ENCODE data around the gene ANKRD39.
"Not testable (repeated sequence)": the region's sequence is repeated elsewhere in the genome, so short reads cannot be mapped to it uniquely, and the experiment has no call there.

Gene ANKRD39

DNA sequence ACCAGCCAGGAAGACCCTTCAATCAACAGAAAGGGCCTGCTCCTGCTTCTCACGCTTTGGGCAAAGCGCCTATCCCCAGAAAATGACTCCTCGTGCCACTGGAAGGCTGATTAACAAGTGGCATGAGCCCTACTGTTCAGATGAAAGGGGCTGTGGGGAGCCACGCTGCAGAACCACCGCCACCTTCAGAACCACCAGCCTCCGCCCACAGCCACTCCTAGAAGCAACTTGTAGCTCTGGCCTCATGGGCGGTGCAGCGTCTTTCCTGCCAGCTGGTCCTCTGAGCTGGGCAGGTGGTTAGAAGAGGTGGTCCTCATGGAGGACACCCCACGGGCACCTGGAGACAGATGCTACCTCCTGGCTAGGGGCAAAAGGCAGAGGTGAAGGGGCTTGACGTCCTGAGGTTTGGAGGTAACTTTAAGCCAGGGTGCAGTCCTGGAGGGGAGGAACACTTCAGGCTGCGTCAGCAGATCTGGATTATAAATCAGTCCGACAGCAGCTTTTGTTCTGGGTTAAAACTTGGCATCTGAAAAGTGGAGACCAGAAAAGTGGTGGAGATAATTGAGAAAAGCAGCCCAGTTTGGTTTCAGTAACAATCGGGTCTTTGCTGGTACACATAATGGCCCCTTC lies 12.9 kb upstream of the ANKRD39 start:
- DNase-seq, result peak; percentile 77

DNA sequence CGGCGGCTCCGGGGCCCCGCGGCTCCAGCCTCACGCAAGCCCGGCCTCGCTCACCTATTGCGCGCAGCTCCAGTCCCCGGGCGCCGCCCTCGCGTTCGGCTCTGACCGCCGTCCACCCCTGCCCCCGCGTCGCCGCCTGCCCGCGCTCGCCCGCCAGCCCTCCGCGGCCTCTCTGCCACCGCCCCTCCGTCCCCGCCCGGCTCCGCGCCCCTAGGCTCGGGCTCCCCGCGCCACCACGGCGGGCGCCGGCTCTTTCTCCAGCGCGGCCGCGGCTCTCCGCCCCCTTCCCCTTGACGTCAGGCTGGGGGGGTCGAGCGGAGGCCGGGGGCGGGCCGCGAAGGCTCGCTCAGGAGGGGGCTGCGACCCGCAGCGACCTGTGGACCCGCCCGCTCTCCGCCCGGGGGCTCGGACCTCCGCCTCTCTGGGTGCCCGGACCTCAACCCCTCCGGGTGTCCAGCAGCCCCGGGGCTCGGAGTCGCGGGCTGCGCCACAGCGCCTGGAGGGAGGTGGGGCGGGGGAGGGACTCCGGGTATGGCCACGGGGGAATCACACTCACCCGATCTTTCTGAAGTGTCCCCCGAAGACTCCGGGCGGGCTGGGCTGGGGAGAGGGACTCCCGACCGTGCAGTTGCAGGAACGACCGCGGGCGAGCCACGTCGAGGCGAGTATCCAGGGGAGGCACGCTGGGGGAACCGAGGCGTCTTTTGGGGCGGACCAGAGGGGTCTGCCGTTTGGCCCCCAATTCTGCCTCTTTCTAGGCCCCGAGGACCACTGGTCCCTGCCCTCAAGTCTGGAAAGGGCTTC lies 12.2 kb upstream of the ANKRD39 start, which contains the start of gene SEMA4C:
Gene SEMA4C, minus strand, starts transcription at position 259 of the 804 bp plus-strand sequence. CDS start 2,194 bp downstream, outside the sequence.
- peak; percentile 74 for DNase-seq

DNA sequence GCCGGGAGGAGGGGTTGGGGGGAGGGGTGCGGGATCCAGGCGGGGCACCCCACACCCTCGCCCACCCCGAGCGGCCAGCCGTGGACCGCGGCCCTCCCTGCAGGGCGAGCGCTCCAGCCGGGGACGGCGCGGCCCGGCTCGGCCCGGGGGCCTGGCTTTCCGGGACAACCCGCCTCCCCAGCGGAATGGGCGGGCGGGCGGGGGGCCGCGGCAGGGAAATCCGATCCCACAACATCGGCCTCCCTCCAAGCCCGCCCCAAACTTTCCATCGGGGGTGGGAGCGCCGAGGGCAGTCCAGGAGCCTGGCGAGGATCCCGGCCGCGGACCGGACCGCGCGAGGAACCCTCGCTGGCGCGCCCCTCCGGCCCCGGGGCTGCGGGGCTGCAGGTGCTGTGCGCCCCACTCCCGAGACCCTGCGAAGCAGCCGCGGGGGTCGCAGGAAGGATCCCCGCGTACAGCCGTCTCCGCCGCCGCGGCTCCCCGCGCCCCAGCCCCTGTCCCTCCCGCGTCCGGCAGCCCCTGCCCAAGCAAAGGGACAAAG lies 11.5 kb upstream of the ANKRD39 start:
- no peak for DNase-seq

DNA sequence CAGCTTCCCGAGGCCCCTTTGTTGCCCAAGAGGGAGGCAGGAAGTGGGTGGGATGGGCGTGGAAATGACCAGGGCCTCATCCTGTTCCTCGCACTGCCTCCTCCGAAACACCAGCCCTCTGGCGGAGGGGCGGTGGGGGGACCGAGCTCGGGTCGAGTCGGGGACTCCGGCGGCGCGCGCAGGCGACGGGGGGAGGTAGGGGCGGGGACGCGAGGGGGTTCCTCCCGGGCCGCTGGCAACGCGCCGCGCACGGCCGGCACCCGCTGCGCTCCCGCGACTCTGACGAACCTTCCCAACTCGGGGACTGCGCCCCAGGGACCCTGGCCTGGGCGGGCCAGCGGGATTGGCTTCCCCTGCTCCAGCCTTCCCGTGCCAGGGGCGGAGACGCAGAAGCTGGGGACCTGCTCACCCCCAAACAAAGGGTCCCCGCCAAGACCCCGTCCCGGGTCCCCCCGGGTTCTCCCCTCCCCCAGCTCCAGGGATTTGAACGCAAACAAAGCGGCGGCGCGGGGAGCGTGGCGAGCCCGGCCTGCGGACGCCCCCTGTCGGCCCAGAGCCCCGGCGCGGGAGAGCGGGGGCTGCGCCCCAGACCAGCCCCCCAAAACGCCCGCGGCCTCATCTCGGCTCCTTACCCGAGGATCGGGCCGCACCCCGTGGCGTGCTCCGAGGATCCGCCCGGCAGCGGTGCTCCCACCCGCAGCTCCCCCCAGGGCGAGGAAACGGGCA lies 10.9 kb upstream of the ANKRD39 start:
- peak; percentile 70 for DNase-seq

DNA sequence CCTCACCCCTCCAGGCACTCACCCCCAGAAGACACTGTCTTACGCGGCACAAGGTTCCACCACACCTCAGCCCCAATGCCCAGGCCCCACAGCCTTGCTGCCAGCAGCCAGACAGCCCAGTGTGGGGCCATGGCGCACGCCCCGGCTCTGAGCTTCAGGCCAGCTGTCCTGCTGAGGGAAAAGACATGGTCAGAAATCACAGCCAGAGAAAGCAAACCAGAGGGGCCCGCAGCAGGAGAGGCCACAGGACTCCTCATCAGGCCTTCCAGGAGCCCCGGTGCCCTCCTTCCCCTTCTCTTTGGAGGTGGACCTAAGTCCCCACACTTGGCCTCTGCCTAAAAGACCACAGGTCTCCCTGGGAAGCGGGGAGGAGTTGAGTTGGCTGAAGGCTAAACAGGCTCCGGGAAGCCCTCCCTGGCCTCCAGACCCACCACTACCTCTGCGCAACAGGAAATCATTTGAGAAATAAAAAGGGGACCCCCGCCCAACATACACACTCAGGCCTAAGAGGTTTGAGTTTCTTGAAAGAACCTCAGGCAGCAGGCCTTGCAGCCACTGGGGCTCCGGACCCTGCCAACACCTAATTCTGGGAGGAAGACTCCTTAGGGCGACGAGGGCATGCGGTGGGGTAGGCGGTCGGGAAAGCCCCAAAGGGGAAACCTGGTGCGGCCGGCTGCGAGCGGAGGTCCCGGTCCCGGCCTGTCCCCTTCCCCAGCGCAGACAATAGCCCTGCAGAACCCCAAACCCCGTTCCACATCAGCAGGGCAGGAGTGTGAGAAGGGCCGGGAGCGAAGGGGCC lies 10.1 kb upstream of the ANKRD39 start:
- peak; percentile 16 for DNase-seq

DNA sequence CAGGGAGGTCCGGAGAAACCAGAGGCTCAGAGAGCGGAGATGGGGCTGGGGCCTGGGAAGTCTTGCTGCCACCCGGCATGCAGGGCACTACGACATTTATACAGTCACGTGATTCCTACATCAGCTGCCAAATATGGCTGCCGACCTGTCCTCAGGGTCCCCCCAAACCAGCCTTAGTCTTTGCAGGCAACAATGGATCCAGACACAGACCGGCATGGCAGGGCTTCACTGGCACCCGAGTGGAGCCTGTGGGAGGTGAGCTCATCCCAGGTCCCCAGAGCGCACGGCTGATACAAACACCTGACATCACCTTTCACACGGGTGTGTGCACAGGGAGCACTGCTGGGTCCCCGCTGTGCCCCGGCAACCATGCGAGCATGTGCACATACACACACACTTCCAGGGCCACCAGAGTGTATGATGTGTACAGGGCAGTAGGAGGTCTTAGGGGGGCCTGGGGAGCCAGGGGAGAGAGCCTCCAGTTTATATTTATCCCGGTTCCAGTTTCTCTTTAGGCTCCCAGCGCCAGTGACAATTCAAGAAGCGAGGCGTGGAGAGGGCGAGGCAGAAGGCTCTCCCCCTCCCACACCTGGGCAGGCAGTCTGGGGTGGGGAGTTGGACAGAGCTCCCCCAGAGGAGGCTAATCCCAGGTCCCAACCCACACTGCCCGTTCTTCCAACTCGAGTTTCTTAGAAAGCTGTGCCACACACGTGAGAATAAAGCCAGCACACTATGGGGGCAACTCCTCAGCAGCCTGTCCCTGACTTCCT lies 9.4 kb upstream of the ANKRD39 start:
- DNase-seq, result peak; percentile 5

DNA sequence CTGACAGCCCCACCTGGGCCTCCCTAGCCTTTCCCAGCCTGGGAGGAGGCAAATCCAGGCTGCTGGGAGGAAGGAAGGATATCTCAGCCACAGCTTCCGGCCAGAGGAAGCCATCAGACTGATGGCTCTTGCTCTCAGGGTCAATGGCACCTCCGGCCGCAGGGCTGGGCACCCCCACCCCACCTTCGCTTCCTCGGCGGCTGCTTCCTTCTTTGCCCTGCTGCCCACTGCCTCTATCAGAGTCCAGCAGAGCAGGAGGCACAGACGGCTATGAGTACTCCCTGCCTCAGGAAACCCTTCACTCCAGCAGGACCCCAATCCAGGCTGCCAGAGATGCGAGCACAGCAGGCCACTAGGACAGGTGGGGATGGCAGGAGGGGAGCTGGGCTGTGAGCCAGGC lies 8.8 kb upstream of the ANKRD39 start:
- DNase-seq, result no peak

DNA sequence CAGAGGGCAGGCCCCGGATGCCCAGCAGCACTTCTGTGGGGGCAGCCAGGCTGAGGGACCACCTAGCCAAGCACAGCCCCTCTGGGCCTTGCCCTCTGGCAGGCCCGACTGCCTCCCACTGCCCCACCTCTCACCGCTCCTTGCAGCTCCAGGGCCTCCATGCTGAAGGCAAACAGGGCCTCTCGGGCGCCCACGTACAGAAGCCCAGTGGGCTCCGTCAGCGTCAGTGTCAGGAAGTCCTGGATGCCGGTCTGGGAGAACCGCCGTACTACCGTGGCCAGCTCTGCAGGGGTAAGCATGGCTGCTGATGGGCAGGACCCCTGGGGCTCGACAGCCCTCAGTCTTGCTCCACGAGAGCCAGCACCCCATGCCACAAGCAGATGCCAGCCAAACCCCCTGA lies 8.3 kb upstream of the ANKRD39 start:
- DNase-seq, result no peak

DNA sequence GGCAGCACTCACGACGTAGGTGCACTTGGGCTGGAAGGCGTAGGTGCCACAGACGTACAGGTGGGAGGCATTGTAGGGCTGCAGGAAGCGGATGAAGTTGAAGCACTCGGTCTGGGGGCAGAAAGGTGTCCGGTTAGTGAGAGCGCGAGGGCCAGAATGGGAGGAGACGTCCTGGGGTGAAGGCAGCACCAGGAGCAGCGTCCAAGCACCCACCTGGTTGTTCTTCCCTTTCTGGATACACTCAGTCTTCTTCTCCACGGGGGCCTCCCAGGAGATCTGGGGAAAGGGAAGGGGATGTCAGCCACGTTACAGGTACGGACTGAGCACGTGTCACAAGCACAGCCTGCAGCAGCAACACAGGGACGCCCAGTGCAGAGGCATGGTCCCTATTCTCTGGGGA lies 7.8 kb upstream of the ANKRD39 start:
- no peak for DNase-seq

DNA sequence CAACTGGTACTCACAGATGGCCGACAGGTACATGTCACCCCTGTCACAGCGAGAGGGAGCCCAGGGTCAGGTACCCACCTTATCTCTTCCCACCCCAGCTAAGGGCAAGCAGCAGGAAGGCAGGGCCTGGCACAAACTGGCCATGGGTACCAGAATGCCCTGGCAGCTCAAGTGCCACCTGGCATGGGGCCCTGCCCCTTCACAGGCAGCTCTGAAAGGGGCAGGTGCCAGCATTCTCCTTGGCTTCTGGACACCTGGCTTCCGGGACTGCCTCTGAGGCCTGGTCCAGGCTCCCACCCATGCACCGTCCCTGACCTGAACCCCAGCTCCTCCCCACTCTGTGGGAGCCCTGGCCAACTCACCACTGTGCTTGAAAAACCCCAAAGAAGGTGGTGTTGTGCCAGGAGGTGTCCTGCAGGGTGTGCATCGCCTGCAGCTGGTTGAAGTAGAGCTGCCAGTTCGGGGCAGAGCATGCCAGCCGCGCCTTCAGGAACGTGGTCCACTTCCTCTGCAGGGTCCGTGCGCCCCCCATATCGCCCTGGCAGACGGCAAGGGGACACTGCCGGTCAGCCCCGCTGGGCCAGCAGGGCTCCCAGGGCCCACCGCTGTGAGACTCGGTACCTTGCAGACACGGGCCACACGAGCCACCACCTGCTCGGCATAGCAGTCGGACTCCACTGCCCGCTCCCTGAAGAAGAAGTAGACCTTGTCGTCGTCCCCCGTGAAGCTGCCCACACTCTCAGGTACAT lies 6.7 kb upstream of the ANKRD39 start:
- no peak for DNase-seq

DNA sequence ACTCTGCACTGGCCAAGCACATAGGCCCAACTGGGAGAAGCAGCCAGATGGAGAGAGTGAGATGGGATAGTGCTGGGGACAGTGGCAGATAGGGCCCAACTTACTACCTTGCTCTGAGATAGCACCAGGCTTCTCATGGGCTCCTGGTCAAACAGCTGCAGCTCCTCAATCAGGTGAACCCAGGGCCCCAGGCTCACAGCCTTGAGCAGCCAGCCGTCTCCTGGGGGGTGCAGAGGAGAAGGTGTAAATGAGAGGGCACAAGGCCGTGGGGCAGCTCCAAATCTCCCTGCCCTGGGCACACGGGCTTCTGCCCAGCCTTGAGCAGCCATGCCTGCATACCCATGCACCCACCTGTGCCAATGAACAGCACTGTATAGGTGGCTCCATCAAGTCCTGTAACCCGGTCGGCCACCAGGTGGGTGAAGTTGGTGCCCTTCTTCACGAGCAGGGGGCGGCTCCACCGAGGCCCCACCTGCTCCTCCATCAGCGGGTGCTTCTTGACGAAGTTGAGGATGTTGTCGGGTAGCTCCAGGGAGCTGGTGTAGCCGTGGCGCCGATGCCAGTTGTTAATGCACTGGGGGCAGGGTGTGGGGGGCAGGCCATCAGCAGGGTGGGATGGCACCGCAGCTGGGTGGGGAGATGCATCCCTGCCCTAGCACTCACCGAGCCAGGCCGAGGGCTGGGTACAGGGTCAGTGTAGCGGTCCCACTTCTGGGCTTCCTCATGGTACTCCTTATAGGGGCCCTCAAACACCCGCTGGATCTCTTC lies 5.9 kb upstream of the ANKRD39 start:
- no peak for DNase-seq

DNA sequence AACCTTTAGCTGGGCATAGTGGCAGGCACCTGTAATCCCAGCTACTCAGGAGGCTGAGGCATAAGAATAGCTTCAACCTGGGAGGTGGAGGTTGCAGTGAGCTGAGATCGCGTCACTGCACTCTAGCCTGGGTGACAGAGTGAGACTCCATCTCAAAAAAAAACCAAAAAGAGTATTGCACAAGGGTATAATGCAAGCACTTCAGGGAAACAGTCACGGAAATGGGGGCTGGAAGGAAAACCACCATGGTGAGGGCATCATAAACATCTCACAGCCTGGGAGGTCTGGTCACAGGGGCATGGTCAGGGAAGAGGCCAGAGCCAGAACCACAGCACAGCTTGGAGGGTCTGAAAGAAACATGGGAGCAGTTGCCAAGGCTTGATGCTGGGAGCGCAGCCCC lies 5.2 kb upstream of the ANKRD39 start:
- DNase-seq, result not testable (repeated sequence)

DNA sequence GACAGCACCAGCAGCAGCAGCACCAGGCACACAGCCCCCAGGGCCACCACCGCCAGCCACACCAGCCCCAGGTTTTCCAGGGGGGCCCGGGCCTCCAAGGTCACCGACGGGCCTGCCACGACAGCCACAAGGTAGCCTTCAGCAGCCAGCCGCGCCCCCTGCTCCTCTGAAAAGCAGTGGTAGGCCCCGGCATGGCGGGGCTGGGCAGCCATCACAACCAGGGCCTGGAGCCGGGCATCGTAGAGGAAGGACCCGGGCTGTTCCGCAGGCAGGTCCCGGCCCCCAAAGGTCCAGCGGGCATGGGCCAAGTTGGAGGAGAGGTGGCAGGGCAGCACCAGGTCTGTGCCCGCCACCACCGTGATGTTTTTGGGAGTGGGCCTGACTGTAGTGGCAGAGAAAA lies 3.3 kb upstream of the ANKRD39 start:
- DNase-seq, result no peak

DNA sequence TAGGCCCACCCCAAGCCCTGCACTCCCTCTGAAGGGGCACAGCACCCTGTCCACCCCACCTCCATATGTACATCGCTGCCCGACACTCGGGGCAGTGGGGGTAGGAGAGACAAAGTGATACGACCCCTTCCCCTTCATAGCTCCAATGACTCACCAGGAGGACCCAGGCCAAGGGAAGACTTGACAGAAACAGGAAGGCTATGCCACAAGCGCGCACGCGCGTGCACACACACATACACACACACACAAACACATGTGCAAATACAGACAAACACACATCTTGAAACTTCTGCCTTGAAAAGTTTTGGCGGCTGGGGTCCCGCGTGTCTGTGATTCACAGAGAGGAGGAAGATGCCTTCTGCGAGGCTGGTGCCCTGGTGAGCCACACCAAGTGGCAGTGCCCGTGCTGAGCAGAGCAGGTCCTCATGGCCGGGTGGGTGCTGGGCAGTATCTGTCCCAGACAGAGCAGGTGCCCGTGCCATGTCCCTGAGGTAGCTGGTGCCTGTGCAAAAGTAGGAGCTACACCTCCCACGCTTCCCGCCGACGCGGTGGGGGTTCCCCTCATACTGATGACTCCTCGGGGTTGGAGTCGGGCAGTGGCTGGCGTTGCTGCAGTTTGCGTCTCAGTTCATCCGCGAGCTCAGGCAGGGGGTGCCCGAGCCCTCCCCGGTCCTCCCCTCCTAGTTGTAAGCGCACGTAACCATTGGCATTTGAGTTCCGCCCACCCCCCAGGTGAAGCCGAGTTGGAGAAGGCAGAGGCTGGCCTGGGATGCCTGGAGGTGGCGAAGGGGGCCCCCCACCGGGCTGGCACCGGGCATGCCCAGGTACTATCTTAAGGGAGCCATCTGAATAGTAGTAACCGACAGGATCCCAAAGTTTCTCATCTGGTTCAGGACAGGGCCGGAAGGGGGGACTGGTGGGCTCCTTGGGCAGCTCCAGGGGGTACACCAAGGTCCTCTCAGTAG lies 2.5 kb upstream of the ANKRD39 start:
- DNase-seq, result peak; percentile 56

DNA sequence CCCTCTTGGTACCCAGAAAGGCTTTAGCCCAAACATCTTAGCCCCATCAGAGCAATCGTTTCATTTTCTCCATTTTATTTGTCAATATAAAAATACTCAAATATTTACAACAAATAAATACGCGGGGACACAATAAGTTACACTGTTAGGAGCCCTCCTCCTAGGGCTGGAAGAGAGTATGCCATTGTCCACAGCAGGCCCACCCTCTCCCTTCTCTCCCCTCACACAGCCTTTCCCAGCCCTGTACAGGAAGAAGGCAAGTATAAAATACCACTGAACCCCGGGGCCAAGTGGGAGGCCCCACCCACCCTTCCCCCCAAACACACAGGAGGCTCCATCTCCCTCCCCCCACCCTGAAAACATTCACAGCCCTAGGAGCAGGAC lies 1.9 kb upstream of the ANKRD39 start:
- no peak for DNase-seq

DNA sequence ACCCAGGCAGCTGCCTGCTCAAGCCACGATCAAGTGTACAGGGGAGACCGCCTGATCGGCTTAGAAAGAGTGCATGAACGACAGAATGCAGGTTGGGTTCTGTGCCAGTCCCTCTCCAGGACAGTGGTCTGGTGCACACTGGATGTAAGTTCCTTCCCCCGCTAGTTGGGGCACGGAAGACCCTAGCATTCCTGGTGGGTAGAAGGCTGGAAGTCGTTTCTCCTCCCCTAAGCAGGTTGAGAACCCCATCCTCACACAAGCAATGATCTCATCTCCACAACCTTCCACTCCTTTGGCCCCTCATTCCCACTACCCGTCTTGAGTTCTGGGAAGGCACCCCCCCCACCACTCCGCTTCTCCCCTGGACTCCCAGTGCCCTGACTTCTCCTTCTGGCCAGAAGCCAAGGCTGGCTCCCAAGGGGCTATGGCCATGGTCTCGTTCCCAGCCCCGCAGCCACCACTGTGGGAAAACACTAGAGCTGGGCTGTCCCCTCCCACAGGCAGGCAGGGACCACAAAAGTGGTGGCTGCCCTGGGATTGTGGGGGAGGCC lies 1.4 kb upstream of the ANKRD39 start:
- DNase-seq, result no peak

DNA sequence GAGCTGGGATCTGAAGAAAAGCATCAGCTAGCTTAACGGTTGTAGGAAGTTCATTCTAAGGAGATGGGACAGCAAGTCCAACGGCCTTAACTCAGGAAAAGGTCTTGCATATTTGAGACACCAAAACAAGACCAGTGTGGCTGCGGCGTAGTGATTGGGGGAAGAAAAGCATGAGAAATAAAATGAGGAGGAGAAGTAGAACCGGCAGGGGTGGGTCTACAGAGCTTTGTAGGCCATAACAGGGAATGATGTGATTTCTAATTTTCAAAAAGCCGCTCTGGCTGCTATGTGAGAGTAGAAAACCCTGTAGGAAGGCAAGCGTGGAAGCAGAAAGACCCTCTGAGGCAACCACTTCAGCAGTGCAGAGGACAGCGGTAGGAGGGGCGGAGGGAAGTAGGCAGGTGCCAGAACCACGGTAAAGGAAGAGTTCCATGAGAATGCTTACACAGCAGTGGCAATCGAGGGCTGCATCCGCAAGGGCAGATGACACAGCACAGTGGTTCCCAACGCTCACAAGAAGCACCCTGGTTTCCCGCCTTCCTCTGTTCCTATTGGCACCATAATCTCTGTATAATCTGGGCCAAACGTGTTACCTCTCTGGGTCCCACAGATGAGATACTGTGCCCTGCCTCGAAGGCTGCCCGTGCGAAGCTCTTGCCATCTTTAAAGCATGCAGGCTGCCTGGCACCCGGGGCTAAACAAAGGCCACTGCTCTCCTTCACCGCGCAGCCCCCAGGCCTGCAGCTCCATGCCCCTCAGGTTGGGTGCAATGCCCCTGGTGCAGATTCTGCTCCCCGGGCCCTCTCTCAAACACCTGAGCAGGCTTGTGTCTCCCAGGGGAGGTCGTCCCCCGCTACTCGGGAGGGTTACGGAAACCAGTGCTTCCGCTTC lies 795 bp downstream of the ANKRD39 start:
- peak; percentile 56 for DNase-seq

DNA sequence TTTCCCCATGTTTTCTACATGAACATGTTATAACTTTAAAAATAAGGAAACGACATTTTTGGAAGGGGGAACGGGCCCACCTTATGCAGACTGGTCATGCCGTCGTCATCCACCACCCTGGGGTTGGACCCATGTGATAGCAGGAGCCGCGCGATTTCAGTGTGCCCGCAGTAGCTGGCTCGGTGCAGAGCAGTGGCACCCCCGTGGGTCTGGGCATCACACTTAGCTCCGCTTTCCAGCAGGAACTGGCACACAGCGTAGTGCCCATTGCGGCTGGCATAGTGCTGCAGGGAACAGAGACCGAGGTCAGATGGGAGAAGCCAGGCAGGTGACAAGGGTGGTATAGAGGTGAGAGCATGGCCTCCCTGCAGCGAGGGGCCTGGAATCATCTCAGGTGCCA lies 4.5 kb downstream of the ANKRD39 start:
- DNase-seq, result no peak

All from CD4-positive, alpha-beta T cell treated with Interleukin-6 for 4 hours (primary cell).